Stimulated activated CD4-positive, alpha-beta T cell treated with anti-CD3 and anti-CD28 coated beads, TNF-alpha, amount 100 ng/mL, for 48 hours (primary cell): ENCODE data around the gene MED12L.
"Not testable (repeated sequence)": the region's sequence is repeated elsewhere in the genome, so short reads cannot be mapped to it uniquely, and the experiment has no call there.

Source experiments
- DNase-seq, 3 donors: peaks; one replicate each; pipeline ENCODE4 v3.0.0-alpha.2; 2020; ENCODE audit warnings: low read depth in 3 of 3

MED12L gene, protein sequence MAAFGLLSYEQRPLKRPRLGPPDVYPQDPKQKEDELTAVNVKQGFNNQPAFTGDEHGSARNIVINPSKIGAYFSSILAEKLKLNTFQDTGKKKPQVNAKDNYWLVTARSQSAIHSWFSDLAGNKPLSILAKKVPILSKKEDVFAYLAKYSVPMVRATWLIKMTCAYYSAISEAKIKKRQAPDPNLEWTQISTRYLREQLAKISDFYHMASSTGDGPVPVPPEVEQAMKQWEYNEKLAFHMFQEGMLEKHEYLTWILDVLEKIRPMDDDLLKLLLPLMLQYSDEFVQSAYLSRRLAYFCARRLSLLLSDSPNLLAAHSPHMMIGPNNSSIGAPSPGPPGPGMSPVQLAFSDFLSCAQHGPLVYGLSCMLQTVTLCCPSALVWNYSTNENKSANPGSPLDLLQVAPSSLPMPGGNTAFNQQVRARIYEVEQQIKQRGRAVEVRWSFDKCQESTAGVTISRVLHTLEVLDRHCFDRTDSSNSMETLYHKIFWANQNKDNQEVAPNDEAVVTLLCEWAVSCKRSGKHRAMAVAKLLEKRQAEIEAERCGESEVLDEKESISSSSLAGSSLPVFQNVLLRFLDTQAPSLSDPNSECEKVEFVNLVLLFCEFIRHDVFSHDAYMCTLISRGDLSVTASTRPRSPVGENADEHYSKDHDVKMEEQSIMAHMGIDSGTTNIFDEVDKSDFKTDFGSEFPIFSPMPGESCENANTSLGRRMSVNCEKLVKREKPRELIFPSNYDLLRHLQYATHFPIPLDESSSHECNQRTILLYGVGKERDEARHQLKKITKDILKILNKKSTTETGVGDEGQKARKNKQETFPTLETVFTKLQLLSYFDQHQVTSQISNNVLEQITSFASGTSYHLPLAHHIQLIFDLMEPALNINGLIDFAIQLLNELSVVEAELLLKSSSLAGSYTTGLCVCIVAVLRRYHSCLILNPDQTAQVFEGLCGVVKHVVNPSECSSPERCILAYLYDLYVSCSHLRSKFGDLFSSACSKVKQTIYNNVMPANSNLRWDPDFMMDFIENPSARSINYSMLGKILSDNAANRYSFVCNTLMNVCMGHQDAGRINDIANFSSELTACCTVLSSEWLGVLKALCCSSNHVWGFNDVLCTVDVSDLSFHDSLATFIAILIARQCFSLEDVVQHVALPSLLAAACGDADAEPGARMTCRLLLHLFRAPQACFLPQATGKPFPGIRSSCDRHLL (N-terminal part only)

DNA sequence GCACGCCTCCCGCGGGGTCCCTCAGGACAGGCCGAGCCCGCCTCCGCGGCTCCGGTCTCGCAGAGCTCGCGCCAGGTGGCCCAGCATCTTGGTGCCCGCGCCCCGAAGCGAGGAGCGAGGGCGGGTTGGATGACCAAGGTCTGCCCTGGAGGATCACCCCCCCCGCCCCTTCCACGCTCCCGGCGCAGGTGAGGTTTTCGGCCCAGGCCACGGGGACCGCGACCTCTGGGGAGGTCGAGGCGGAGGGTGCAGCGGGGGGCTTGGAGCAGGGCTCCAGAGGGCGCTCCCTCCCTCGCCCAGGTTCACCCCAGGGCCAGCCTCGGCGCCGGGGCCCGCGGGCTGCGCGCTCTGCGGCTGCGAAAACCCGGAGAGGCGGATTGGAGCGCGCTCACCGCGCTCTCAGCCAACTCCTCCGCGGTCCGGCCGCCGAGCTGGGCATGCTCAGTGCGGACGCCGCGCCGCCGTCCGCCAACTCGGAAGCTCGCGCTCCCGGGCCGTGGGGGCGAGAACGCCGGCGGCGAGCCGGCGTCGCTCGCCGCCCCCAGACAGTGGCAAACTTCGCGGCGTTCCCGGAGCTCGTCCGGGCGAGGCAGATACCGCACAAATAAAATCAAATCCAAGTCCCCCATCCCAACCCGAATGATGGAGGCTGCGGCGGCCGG lies at the start of gene MED12L:
MED12L (plus strand) TSS at position 438 of the 662 bp plus-strand sequence. CDS start 1,263 bp downstream, outside the sequence.
- DNase-seq, result peak; percentile 25 to 46 (median 41)

DNA sequence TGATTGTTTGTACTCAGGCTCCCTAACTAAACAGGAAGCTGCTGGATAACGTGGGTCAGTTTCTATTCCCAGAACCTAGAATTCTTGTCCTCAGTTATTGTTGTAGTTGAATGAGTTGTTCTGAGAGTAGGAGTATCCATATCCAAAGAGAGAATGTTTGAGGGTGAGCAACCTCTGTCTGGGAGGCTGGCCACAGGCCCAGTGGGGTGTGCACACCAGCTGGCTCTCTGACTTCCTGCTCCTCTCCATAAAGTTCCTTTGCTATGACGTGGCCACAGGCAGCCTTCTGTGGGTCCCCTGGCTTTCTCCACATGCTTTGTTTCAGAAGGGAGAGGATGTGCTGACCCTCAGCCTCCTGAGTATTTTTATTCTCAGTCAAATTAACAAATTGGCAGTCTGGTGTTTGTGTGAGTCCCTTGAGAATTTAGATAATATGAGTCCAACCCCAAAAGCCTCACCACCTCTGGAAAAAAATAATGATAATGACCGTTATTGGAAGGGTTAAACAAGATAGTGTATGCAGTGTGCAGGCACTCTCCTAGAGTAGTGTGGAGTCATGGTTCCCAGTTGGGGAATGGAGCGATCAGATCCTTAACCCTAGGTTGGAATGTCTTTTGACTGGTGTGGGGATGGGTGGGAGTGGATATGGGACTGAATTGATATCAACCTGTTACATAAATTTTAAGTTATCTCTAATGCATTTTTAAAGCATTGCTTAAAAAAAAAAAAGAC lies 47.6 kb upstream of the MED12L start:
- DNase-seq, result no peak

DNA sequence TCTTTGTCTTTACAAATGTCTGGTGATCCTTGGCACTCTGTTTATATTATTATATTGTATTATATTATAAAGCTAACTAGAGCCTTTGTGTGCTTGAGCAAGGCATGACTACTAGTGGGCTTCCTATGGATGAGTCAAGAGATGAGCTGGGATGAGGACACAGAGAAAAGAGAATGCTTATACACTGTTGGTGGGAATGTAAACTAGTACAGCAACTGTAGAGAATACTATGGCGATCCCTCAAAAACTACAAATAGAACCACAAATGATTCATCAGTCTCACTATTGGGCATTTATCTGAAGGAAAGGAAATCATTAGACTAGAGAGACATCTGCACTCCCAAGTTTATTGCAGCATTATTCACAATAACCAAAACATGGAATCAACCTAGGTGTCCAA lies 40.8 kb upstream of the MED12L start:
- no peak for DNase-seq

DNA sequence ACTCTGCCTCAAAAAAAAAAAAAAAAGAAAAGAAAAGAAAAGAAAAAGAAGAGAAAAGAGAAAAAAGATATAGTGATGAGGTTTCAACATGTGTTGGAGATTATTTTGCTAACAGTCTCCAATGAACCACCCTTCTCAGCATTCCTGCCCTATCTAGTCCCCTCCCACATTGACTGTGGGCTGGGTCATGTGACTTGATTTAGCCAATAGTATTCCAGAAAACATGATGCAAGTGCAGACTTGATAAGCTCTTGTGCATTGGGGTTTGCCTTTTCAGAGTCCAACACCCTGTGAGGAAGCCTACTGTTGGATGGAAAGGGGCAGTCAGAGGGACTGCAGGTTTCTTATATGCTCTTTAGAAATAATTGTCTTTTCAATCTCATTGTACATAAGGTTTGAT lies 37.8 kb upstream of the MED12L start:
- DNase-seq, result no peak

DNA sequence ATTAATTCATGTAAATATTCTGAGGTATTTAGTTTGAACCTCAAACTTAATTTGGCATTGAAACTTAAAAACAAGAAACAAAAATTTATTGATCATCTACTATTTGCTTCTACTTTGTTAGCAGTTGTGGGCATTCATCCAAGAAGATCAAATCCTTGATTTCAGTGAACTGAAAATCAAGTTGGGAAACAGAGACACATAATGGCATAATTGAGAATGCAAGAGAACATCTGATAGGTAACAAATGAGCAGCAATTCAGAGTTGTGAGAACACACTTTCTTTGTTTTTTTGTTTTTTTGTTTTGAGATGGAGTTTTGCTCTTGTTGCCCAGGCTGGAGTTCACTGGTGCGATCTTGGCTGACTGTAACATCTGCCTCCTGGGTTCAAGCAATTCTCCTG lies 33.9 kb upstream of the MED12L start:
- DNase-seq, result no peak

DNA sequence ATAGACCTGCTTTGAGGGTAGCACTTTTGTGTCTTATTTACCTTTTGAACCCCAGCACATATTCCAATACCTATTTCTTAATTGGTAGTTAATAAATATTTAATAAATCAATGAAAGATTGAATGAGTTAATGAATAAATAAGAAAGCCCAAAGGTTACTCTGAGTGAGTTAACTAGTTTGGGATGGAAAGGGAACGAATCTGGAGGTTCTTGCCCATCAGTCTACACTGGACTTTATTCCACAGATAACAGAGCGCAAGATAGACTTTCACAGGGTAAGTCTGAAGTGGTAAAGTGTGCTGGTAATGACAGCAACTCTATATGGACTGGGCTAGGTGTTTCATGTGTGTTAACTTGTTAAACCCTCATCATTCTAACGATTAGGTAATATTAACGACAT lies 33.1 kb upstream of the MED12L start:
- DNase-seq, result no peak

DNA sequence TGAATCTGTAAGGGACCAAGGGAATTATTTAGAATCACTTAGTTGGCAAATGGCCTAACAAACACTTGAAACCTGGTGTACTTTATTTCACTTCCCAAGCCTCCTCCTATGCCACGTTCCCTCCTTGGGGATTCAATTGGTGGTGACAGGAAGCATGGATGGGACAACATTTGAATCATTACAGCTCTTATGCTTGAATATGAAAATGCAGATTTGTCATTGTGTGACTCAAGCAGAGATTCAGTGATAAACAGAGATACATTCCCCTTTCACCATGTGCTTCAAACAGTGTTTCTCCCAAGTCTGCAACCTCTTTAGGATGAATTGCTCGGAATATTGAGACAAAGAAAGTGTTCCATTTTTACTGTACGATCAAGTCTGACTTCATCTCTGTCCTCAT lies 32.7 kb upstream of the MED12L start:
- DNase-seq, result no peak

DNA sequence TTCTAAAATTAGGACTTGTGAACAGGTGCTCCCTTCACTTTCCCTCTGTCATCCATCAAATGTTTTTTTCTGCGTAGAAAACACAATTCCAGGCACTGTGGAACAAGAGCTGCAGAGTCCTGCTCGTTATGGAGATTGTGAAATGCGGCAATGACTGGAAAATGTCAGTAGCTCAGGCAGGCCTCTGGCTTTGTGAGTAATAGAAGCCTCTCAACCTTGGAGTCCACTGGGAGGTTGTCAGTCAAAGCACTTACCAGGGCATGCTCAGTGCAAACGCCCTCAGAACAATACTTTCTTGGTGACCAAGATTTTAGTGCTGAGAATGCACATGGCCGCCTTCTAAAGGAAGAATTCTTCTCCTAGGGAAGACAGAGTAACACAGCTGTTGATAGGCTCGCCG lies 26.7 kb upstream of the MED12L start:
- DNase-seq, result no peak

DNA sequence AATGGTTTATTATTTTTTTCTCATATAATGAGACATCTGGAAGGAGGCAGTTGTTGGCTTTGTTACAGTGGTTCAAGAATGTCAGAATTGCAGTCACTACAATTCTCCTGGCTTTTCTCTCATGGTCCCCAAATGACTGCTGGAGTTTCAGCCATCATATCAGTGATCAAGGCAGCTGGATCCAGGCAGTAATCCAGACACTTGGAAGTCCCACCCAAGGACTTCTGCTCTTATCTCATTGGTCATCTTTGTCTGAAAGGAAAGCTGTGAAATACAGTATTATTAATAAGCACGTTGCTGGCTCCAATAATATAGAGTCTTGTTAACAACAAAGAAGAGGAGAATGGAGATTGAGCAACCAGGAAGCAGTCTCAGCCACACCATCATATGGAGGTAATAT lies 22.9 kb upstream of the MED12L start:
- DNase-seq, result no peak

DNA sequence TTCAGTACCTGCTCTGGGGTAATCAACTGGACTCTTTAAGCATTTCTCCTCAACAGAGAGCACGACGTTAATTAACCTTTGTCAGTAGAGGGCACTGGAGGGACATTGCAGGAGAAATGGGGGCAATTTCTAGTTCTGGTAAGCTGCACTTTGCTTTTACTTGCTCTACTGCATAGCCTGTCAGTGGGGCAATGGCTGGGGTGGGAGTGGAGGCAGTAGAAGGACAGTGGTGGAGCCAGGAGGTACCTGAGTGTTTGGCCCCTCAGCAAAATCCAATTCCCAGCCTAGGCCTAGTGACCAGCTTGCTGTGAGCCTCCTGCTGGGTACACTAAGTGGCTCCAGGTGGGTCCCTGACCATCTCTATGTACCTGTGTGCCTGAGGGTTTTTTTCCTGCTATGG lies 18.3 kb upstream of the MED12L start:
- DNase-seq, result no peak

DNA sequence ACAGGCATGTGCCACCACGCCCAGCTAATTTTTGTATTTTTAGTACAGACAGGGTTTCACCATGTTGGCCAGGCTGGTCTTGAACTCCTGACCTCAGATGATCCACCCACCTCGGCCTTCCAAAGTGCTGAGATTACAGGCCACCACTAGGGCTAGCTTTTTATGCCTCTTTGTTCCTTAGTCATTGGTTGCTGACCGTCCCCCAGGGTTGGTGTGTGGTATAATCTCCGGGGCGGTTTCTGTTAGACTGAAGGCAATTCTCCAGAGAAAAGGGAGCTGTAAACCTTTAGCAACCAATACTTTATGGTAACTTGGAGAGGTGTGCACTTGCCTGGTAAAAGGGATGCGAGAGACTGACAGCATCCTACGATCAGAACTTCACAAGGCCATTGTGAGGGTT lies 12.6 kb upstream of the MED12L start:
- DNase-seq, result not testable (repeated sequence)

DNA sequence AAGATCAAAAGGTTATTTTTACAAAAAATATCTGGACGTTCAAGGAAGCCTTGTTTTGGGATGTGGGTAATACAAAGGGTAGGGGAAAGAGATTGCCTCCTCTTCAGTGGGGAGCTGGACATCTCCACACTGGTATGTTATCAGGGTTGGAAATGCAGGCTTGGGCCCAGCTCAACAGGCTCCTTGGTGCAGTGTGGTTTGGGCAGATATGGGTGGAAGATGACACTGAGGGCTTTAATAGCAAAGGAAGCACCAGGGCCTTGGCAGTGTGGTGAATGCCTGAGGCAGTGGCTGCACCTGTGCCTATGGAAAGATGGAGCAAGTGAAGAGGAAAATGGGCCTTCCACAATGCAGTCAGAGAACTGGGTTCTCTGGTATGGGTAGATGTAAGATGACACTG lies 11.2 kb upstream of the MED12L start:
- DNase-seq, result no peak

DNA sequence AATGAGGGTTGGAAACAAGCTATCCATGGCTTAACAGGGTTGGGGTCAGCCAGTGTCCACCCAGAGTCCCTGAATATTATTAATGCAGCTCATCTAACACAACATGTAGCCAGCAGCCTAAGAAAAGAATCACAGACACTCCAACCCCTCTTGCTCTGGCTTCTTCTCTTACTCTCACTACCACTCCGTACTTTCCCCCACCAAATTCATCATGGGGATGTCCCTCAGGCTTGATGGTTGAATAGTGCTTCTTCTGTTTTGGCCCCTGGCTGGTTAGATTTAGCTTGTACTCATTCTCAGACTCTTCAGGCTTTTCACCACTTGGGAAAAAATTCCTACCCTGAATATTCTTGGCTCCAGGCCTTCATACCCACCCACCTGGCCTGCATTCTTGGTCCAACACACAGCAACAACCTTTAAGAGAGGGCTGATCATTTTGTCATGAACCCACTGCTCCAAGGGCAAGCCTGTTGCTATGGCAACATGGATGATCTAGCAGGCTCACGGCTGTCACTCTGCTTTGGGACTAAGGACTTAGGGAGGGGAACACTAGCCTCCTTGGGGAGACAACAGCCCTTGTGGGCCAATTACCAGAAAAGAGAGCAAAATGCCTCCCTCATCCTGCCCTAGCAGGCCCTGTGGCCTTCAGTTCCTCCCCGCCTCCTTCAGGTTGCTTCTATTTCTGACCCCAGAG lies 9.4 kb upstream of the MED12L start:
- DNase-seq, result no peak

DNA sequence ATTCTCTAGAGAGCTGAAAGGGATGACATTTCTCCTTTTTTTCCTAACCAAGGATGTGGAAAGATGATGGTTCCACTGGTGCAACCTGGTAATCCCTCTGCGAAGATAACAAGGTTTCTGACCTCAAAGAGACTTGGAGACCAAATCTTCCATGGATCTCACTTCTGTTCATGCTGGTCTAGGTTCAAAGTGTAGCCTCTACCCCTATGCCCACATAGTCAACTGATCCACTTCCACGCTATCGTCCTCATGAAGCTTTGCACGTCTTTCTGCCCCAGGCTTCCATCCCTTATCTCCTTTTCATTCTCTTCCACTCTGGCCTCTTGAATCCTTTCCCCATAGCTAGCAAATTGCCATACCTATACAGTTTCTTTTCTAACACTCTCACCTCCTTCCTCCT lies 8.8 kb upstream of the MED12L start:
- DNase-seq, result no peak

DNA sequence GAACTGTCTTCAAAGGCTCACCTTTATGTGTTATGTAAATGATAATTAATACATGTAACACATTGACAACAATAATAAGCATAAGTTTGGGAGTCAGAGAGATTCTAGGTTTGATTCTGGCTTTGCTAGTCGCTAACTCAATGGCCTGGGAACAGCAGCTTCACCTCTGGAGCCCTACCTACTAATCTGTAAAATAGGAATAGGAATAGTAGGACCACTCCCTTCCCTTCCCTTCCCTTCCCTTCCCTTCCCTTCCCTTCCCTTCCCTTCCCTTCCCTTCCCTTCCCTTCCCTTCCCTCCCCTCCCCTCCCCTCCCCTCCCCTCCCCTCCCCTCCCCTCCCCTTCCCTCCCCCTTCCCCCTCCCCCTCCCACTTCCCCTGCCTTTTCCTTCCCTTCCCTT lies 4.4 kb upstream of the MED12L start:
- DNase-seq, result not testable (repeated sequence)

DNA sequence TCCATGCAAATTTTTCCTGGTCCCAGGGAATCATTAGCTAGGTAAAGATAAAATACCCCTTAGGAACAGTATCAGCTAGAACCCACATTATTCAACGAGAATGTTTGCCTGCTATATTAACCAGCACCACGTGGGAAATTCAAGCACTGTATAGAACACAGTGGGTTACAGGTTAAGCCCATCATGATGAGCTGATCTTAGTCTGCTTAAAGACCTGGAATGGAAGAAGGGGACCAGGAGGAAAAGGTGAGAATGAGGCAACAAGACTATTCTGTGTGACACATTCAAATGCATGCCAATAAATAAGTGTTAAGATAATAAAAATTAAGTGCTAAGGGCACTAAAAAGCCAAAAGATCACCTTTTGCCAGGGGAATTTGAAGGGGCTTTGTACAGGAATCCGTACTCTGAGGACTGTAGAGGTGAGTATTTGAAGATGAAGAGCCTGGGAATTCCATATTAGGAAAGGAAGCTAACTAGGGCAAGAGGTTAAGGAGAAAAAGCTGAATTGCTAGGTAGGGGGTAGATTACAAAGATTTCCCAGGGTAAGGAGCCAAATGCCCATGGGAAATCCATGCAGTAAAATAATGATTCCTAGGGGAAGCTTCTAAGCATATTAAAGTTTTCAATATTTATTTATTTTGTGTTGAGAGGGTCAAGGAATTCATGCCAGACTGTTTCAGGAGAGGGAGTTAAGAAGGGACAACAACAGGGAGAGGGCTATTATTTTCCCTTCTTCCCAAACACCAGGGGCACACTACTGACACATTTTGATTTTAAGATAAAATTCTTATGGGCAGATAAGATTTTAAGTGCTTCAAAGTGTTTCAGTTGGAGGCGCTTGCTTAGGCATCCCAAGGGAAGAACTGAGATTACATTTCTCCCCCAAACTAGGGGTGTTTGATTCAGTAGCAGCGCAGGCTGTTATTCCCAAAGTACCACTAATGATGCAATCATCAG lies 2.3 kb upstream of the MED12L start:
- DNase-seq, result no peak

DNA sequence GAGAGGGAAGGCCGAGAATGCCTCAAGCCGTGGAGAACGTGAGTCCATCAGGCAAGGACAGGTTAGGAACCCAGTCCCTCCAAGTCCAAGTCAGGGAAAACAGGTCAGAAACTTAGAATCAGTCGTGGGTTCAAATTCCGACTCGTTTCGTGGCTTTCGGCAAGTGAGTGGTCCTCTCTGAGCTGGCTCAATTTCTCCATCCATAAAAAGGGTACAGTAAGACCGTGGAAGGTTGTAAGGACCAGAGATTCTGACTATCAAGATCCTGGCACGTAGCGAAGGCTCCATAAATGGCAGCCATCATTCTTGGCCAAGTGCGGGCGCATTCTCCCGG lies 604 bp upstream of the MED12L start:
- DNase-seq, result no peak

DNA sequence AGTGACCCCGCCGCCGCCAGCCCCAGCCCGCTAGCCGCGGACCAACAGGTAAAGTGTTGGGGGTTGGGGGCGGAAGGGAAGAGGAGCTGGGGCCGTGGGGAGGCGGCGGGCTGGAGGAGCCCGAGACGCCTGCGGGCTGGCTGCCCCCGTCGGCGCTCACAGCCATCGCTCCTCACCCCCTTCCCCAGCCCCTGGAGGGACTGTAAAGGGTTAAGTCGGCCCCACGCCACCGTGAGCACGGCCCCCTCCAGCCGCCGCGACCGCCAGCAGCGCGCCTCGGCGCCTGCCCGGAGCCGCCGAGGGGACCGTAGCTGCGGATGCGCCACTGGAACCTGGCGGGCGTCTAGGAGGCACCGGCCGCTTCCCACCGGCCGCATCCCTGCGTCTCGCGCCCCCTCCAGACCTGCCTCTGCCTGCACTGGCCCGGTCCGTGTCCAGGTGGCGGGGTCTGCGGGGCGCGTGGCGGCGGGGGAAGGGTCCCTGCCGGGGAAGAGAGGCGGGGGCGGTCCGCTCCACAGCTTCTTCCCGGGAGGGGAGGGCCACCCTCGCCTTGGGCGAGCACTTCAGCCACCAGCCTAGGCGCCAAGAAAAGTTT lies 522 bp downstream of the MED12L start:
- DNase-seq, result peak in 1 of 3 donors; percentile 15
